CD4-positive, CD25-positive, alpha-beta regulatory T cell (primary cell): ENCODE data around the gene ATP8A2. TPM values are rescaled to one million over a fixed set of nuclear protein-coding genes. Genes with fewer than 3 reads are reported as not detected.

Experiments used
- ATAC-seq, 2 donors: fragments of 150-1000 bp; cut with Tn5 transposase; one replicate each; pipeline ENCODE4 v1.10.0; 2021; ENCODE audit warnings: low read depth in 2 of 2, moderate number of reproducible peaks in 2 of 2, moderate library complexity in 1 of 2
- DNase-seq, 3 donors: peaks; one replicate each; pipeline versions ENCODE4 v3.0.0 to v3.0.0-alpha.2; 2012 to 2022; ENCODE audit warnings: mixed read lengths in 1 of 3
- H3K27ac ChIP-seq: one replicate; pipeline ENCODE4 v1.7.0; 2013; ENCODE audit warnings: mild to moderate bottlenecking, low read length; ENCODE audit not compliant: insufficient read depth, poor library complexity, severe bottlenecking
- H3K27me3 ChIP-seq: one replicate; pipeline ENCODE4 v1.7.0; 2013; ENCODE audit warnings: low read length; ENCODE audit not compliant: control insufficient read depth, insufficient read depth
- H3K36me3 ChIP-seq: one replicate; pipeline ENCODE4 v1.7.0; 2013; ENCODE audit warnings: mild to moderate bottlenecking, low read length, moderate library complexity; ENCODE audit not compliant: control insufficient read depth, insufficient read depth
- H3K4me1 ChIP-seq: 2 replicates; pipeline ENCODE4 v1.7.0; 2013; ENCODE audit warnings: mild to moderate bottlenecking, low read length; ENCODE audit not compliant: insufficient read depth, control insufficient read depth, poor library complexity, severe bottlenecking
- H3K4me3 ChIP-seq: one replicate; pipeline ENCODE4 v1.7.0; 2013; ENCODE audit warnings: low read depth, mild to moderate bottlenecking, low read length, moderate library complexity
- H3K9me3 ChIP-seq, 2 experiments: 1 replicate in 1 of 2; 2 replicates in 1 of 2; pipeline ENCODE4 v1.7.0; 2013; ENCODE audit warnings: low read length in 2 of 2, mild to moderate bottlenecking in 1 of 2, moderate library complexity in 1 of 2; ENCODE audit not compliant: control insufficient read depth in 2 of 2
- H3K27ac Mint-ChIP-seq, 3 donors: one replicate each; pipeline ENCODE4 v1.8.0; 2020 to 2022; ENCODE audit warnings: mild to moderate bottlenecking in 3 of 3, mixed read lengths in 3 of 3, moderate library complexity in 2 of 3
- H3K27me3 Mint-ChIP-seq: one replicate; pipeline ENCODE4 v1.8.0; 2022; ENCODE audit warnings: mild to moderate bottlenecking, mixed read lengths
- H3K36me3 Mint-ChIP-seq: one replicate; pipeline ENCODE4 v1.8.0; 2020; ENCODE audit warnings: mixed read lengths
- H3K4me1 Mint-ChIP-seq, 4 donors: one replicate each; pipeline ENCODE4 v1.8.0; 2020 to 2022; ENCODE audit warnings: mixed read lengths in 4 of 4, mild to moderate bottlenecking in 1 of 4
- H3K4me3 Mint-ChIP-seq, 4 donors: one replicate each; pipeline ENCODE4 v1.8.0; 2020 to 2022; ENCODE audit warnings: mild to moderate bottlenecking in 4 of 4, mixed read lengths in 4 of 4, moderate library complexity in 3 of 4
- H3K9me3 Mint-ChIP-seq, 7 donors: one replicate each; pipeline ENCODE4 v1.8.0; 2020 to 2022; ENCODE audit warnings: mixed read lengths in 7 of 7, mild to moderate bottlenecking in 3 of 7, moderate library complexity in 2 of 7
- polyA plus RNA-seq, 4 donors: library from polyadenylated mRNA; unstranded; fragments of 300-500 nt; fragmentation: Illumina TruSeq; gene quantifications; one replicate each; pipeline ENCODE4 v1.2.3, GENCODE V29; 2021
- total RNA-seq: library from RNA; stranded (reverse); gene quantifications from one replicate; pipeline ENCODE4 v1.2.3, GENCODE V29; 2022

The ATP8A2 gene
- total and polyA plus RNA-seq, 5 donors from 2014 or later = 0.29 to 0.68 (median 0.55) TPM

- Histone ChIP-seq H3K27me3 (no peaks in the 10 kb centered on the region), H3K4me1 (no peaks in the 10 kb centered on the region), H3K4me3 (no peak overlapping the region), H3K9me3 (no peaks in the 10 kb centered on the region), H3K27ac (no peak overlapping the region), H3K36me3 (no peaks in the 10 kb centered on the region)
- Mint-ChIP-seq H3K27ac (no peak overlapping the region), H3K36me3 (no peaks in the 10 kb centered on the region), H3K4me3 (no peak overlapping the region), H3K27me3 (peaks cover 16% of the 10 kb centered on the region), H3K4me1 (no peaks in the 10 kb centered on the region), H3K9me3 (no peaks in the 10 kb centered on the region)
- ATAC-seq = no peak
- DNase-seq = no peak
Observed at GRCh38 chr13:25584087-25584486, 212.3 kb downstream of the ATP8A2 start.

- Histone ChIP-seq H3K4me1 (no peaks in the 10 kb centered on the region), H3K36me3 (no peaks in the 10 kb centered on the region), H3K27me3 (no peaks in the 10 kb centered on the region), H3K9me3 (no peaks in the 10 kb centered on the region), H3K27ac (no peak overlapping the region), H3K4me3 (no peak overlapping the region)
- H3K9me3 Mint-ChIP-seq = no peaks in the 10 kb centered on the region
- no peaks in the 10 kb centered on the region for H3K4me1 Mint-ChIP-seq
- H3K36me3 Mint-ChIP-seq = no peaks in the 10 kb centered on the region
- DNase-seq (no peak), ATAC-seq (no peak)
- peaks cover 10% of the 10 kb centered on the region for H3K27me3 Mint-ChIP-seq
- no peak overlapping the region for H3K27ac Mint-ChIP-seq
- H3K4me3 Mint-ChIP-seq = no peak overlapping the region
Observed at GRCh38 chr13:25585000-25585399, 213.2 kb downstream of the ATP8A2 start.

GRCh38 chr13:25587326-25587980 lies 215.7 kb downstream of the ATP8A2 start:
- ATAC-seq (no peak), DNase-seq (no peak)
- no peaks in the 10 kb centered on the region for H3K4me1 ChIP-seq
- Mint-ChIP-seq H3K4me1 (no peaks in the 10 kb centered on the region), H3K4me3 (no peak overlapping the region), H3K27me3 (peaks cover 10% of the 10 kb centered on the region), H3K36me3 (no peaks in the 10 kb centered on the region), H3K27ac (no peak overlapping the region), H3K9me3 (peaks cover 0 to 2% (median 0%) of the 10 kb centered on the region in 7 donors)
- no peaks in the 10 kb centered on the region for H3K27me3 ChIP-seq
- H3K27ac ChIP-seq = no peak overlapping the region
- H3K9me3 ChIP-seq = no peaks in the 10 kb centered on the region
- no peak overlapping the region for H3K4me3 ChIP-seq
- H3K36me3 ChIP-seq = no peaks in the 10 kb centered on the region

GRCh38 chr13:25588336-25589060 lies 216.7 kb downstream of the ATP8A2 start:
- no peaks in the 10 kb centered on the region for H3K36me3 ChIP-seq
- DNase-seq = no peak
- H3K4me3 Mint-ChIP-seq = no peak overlapping the region
- peaks cover 0 to 2% (median 0%) of the 10 kb centered on the region in 7 donors for H3K9me3 Mint-ChIP-seq
- H3K4me1 ChIP-seq = no peaks in the 10 kb centered on the region
- no peak for ATAC-seq
- no peaks in the 10 kb centered on the region for H3K4me1 Mint-ChIP-seq
- H3K27ac ChIP-seq = no peak overlapping the region
- H3K9me3 ChIP-seq = no peaks in the 10 kb centered on the region
- peaks cover 8% of the 10 kb centered on the region for H3K27me3 Mint-ChIP-seq
- H3K36me3 Mint-ChIP-seq = no peaks in the 10 kb centered on the region
- no peaks in the 10 kb centered on the region for H3K27me3 ChIP-seq
- H3K4me3 ChIP-seq = no peak overlapping the region
- no peak overlapping the region for H3K27ac Mint-ChIP-seq

GRCh38 chr13:25598421-25598820 lies 226.6 kb downstream of the ATP8A2 start:
- Mint-ChIP-seq H3K4me1 (no peaks in the 10 kb centered on the region), H3K27ac (no peak overlapping the region), H3K4me3 (no peak overlapping the region), H3K27me3 (peaks cover 12% of the 10 kb centered on the region), H3K9me3 (peaks cover 0 to 2% (median 0%) of the 10 kb centered on the region in 7 donors), H3K36me3 (no peaks in the 10 kb centered on the region)
- no peak for ATAC-seq
- DNase-seq = no peak
- H3K27ac ChIP-seq = no peak overlapping the region
- no peak overlapping the region for H3K4me3 ChIP-seq
- H3K9me3 ChIP-seq = no peaks in the 10 kb centered on the region
- H3K27me3 ChIP-seq = peaks cover 4% of the 10 kb centered on the region
- no peaks in the 10 kb centered on the region for H3K4me1 ChIP-seq
- H3K36me3 ChIP-seq = no peaks in the 10 kb centered on the region

- peaks cover 10% of the 10 kb centered on the region for H3K27me3 Mint-ChIP-seq
- DNase-seq (no peak), ATAC-seq (no peak)
- Histone ChIP-seq H3K4me3 (no peak overlapping the region), H3K9me3 (no peaks in the 10 kb centered on the region), H3K27ac (no peak overlapping the region), H3K4me1 (no peaks in the 10 kb centered on the region), H3K27me3 (peaks cover 7% of the 10 kb centered on the region), H3K36me3 (no peaks in the 10 kb centered on the region)
- H3K4me3 Mint-ChIP-seq = no peak overlapping the region
- H3K27ac Mint-ChIP-seq = no peak overlapping the region
- H3K9me3 Mint-ChIP-seq = peaks cover 0 to 3% (median 0%) of the 10 kb centered on the region in 7 donors
- no peaks in the 10 kb centered on the region for H3K4me1 Mint-ChIP-seq
- no peaks in the 10 kb centered on the region for H3K36me3 Mint-ChIP-seq
Observed at GRCh38 chr13:25602176-25602575, 230.4 kb downstream of the ATP8A2 start.

GRCh38 chr13:25604106-25604505 lies 232.3 kb downstream of the ATP8A2 start:
- DNase-seq = no peak
- Histone ChIP-seq H3K9me3 (no peaks in the 10 kb centered on the region), H3K27ac (no peak overlapping the region), H3K4me1 (no peaks in the 10 kb centered on the region), H3K27me3 (peaks cover 3% of the 10 kb centered on the region), H3K36me3 (no peaks in the 10 kb centered on the region), H3K4me3 (no peak overlapping the region)
- no peaks in the 10 kb centered on the region for H3K27me3 Mint-ChIP-seq
- no peak overlapping the region for H3K4me3 Mint-ChIP-seq
- peaks cover 0 to 3% (median 0%) of the 10 kb centered on the region in 7 donors for H3K9me3 Mint-ChIP-seq
- H3K36me3 Mint-ChIP-seq = no peaks in the 10 kb centered on the region
- no peak for ATAC-seq
- no peak overlapping the region for H3K27ac Mint-ChIP-seq
- H3K4me1 Mint-ChIP-seq = no peaks in the 10 kb centered on the region

GRCh38 chr13:25607096-25607495 lies 235.3 kb downstream of the ATP8A2 start:
- Mint-ChIP-seq H3K36me3 (no peaks in the 10 kb centered on the region), H3K4me1 (no peaks in the 10 kb centered on the region), H3K27me3 (peaks cover 7% of the 10 kb centered on the region), H3K27ac (no peak overlapping the region), H3K4me3 (no peak overlapping the region), H3K9me3 (peaks cover 1 to 14% (median 6%) of the 10 kb centered on the region in 7 donors)
- H3K36me3 ChIP-seq = no peaks in the 10 kb centered on the region
- DNase-seq (no peak), ATAC-seq (no peak)
- no peak overlapping the region for H3K4me3 ChIP-seq
- H3K27me3 ChIP-seq = peaks cover 3% of the 10 kb centered on the region
- no peaks in the 10 kb centered on the region for H3K9me3 ChIP-seq
- H3K27ac ChIP-seq = no peak overlapping the region
- H3K4me1 ChIP-seq = no peaks in the 10 kb centered on the region
